Medulla oblongata (tissue), 1 donor: ENCODE results near the gene VPS26C.

Source experiments
- DNase-seq: peaks from one replicate; pipeline ENCODE4 v3.0.0-alpha.2; 2015; ENCODE audit errors: extremely low spot score

Gene VPS26C

GRCh38 chr21:37202221-37203110 is 64.7 kb downstream of the VPS26C start:
- no peak for DNase-seq

DNA sequence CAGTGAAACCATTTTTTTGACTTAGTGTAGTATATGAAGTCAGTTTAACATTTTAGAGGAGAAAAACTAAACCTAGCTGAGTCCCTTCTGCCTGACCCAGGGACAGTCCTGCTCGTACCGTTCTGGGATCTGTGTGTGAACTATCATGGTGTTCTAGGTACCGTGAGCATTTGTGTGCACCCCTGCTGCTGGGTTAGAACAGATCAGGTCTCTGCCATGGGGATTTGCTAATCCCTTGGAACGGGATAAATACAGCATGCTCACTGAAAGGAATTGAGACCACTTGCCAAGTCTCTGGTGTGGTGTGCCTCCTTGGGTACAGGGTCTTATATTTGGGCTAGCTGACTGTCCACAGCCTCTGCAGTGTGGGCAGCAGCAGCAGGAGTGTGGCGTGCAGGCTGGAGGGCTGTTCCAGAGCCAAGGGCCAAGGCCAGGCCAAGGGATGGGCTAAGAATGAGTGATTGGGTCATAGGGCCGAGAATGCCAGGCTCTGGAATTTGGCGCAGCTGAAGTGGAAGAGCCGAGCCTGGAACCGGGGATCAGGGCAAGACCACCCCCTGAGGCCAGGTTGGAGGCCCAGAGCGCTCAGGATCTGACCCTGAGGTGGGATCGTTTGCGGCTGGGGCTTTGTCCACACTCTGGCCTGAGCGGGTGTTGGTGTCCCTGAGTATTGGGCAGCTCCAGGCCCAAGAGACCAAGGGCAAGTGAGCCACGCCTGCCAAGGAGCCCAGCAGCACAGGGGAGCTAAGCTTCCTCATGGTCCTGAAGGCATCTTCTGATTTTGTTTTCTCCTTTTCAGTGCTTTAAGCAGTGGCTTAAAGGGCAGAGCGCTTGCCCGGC is 66.3 kb downstream of the VPS26C start:
- DNase-seq = no peak

GRCh38 chr21:37199057-37199924 is 67.8 kb downstream of the VPS26C start:
- DNase-seq = peak; percentile 19

DNA sequence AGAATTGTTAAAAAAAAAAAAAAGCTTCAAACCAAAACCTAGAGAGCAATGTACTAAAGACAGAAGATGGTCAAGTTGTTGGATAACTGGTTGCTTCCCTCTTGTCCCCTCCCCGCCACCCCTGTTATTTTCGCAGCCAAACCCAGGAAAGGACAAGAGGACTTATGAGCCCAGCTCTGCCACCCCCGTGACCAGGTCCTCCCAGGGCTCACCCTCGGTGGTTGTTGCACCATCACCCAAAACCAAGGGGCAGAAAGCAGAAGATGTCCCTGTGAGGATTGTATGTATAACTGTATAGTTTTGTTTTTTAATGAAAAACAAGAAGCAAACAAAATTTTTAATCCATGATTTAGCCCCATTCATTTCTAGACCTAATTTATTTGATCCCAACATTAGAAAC is 69.4 kb downstream of the VPS26C start:
- DNase-seq = no peak

DNA sequence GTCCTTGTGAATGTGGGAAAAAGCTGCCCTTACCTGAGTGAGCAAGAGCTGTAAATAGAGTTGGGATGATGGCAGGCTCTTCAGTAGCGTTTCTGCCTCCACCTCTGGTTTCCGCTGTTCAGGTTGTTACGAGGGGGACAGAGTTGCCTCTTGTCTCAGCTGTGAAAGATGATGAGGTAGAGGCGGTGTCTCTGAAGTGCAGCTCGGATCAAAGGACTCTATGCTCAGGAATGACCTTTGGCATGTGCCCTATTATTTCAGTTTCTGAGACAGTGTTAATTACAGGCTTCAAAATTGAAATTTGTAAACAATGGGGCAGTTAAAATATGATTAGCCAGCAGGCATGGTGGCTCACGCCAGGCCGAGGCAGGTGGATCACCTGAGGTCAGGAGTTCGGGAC is 70.3 kb downstream of the VPS26C start:
- DNase-seq = no peak

DNA sequence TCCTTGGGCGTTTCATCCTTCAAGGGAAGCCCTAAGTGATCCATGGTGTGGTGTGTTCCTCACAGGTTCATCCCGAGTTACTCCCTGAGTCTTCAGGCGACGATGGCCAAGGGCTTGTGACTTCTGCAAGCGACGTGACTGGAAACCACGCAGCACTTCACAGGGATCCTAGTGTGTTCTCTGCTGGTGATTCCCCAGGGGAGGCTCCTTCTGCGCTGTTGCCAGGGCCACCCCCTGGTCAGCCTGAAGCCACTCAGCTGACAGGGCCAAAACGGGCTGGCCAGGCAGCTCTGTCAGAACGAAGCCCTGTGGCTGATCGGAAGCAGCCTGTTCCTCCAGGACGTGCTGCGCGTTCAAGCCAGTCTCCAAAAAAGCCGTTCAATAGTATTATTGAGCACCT is 71.5 kb downstream of the VPS26C start:
- no peak for DNase-seq

- peak; percentile 47 for DNase-seq
Observed at GRCh38 chr21:37195059-37195458, 72.1 kb downstream of the VPS26C start.

GRCh38 chr21:37193676-37194075 is 73.5 kb downstream of the VPS26C start:
- DNase-seq = no peak

- DNase-seq = no peak
Observed at GRCh38 chr21:37193006-37193405, 74.1 kb downstream of the VPS26C start.

DNA sequence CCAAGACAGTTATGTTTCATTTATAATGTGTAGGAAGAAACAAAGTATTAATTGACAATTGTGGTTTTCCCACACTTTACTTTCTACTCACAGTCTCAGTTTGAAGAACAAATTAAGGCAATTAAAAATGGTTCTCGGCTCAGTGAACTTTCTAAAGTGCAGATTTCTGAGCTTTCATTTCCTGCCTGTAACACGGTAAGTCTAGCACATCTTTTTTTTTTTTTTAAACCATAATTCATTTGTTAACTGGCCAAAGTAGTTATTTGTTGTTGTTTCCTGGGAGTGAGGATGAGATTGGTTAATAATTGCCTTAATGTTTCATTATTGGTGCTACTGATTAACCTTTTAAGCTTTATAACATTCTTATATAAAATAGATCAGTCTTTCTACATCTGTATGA is 75.1 kb downstream of the VPS26C start:
- no peak for DNase-seq

GRCh38 chr21:37188825-37189224 is 78.3 kb downstream of the VPS26C start:
- DNase-seq = no peak

DNA sequence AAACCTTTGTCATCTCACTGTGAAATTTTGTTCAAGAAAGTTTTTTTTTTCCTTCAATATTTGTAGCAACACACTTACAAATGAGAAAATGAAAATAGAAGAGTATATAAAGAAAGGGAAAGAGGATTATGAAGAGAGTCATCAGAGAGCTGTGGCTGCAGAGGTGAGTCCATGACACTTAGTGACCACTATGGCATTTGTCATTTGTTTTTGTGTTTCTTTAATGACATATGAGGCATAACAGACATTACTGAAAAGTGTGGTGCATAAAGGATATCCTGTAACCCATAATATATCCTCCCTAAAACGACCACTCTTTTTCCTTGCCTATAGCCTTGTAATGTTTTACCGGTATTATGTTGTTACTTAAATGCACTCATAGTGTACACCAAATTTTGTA is 80.2 kb downstream of the VPS26C start:
- DNase-seq = no peak

DNA sequence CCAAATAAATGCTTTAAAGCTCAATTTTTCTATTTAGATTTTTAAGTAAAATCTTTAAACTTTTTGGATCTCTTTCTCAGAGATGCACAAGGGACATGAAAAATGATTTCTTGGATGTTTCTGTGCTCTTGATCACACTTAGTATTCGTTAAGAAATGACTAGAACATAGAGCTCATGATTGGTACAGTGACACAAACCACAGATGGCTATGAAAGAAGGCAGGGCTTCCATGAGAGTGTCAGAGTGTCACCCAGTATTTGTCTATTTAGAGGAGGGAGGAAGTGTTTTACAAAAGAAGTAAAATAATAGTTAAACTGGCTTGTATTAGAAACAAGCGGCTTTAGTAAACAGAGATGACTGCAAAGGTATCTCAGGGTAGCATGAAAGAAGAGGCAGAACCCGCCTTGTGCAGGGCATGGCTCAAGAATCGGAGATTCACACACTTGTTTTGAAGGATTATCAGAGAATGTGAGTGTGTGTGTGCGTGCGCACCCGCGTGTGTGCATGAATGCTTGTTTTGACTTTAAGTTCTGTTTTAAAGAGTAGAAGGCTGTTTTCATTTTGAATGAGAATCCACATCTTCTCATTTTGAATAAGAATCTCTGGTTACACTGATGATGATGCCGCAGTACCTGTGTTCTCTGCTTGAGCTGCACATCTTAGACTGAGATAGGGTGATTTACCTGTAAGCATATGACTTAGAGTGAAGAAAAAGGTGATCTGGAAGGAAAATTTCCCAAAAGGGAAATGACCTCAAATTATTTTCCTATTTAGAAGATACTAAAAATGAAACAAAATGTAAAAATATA is 82.1 kb downstream of the VPS26C start:
- DNase-seq = no peak

- DNase-seq = no peak
Observed at GRCh38 chr21:37183749-37184148, 83.4 kb downstream of the VPS26C start.

- no peak for DNase-seq
Observed at GRCh38 chr21:37182222-37182621, 84.9 kb downstream of the VPS26C start.

- DNase-seq = no peak
Observed at GRCh38 chr21:37181059-37181458, 86.1 kb downstream of the VPS26C start.

DNA sequence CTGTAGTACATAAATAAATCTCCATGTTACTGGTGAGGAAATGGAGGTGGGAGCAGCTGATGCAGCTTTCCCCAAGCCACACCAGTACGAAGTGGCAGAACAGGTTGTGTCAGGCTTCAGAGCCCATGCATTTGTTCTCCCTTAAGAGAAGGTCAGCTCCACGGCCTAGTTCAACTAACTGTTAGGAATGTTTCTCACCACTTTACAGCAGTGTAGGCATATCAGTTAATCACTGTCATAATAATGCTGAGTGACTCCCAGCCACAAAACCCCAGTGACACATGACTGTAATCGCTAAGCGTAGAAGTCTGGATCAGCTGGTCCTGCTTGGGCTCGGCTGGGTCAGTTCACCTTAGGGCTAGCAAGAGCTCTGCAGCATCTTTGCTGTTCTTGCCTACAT is 90.4 kb downstream of the VPS26C start:
- no peak for DNase-seq
